A673 (cell line): ENCODE results near the gene CLRN3. TPM values are rescaled to one million over a fixed set of nuclear protein-coding genes. Genes with fewer than 3 reads are reported as not detected.

Experiments
- BruUV-seq: library from RNA; stranded (reverse); fragments of 400-500 nt; replicated peaks from 2 replicates; lab custom pipeline; 2021; lab: Mats Ljungman, UMichigan
- CTCF ChIA-PET: fragments of 300-600 bp; sonication (Branson Sonifier 250); formaldehyde crosslinking; loops from one replicate; lab custom pipeline; 2022; ENCODE audit warnings: antibody characterized with exemption; lab: Charles Lee
- POLR2A ChIA-PET: fragments of 300-600 bp; sonication (Branson Sonifier 250); formaldehyde crosslinking; loops from one replicate; lab custom pipeline; 2022; ENCODE audit warnings: antibody characterized with exemption; ENCODE audit not compliant: low non-redundant PET; lab: Charles Lee
- DNase-seq: peaks from one replicate; pipeline ENCODE4 v3.0.0-alpha.2; 2015; ENCODE audit warnings: low spot score
- H3K27ac ChIP-seq: fragments of 200-600 bp; sonication (generic); 2 replicates; pipeline ENCODE4 v1.5.1; 2016; ENCODE audit warnings: mixed run types, low read depth, mild to moderate bottlenecking, mixed read lengths, antibody characterized with exemption, low read length; ENCODE audit not compliant: poor library complexity, severe bottlenecking
- H3K27me3 ChIP-seq: fragments of 200-600 bp; sonication (generic); replicated peaks from 2 replicates; pipeline ENCODE4 v1.6.1; 2017; ENCODE audit warnings: mixed run types, low read depth, mild to moderate bottlenecking, mixed read lengths, antibody characterized with exemption, low read length; ENCODE audit not compliant: insufficient read depth, poor library complexity
- H3K36me3 ChIP-seq: fragments of 200-600 bp; sonication (generic); 2 replicates; pipeline ENCODE4 v1.6.1; 2016; ENCODE audit warnings: mixed run types, mild to moderate bottlenecking, mixed read lengths, antibody characterized with exemption, low read length; ENCODE audit not compliant: insufficient read depth, poor library complexity, severe bottlenecking
- H3K4me1 ChIP-seq: fragments of 200-600 bp; sonication (generic); 2 replicates; pipeline ENCODE4 v1.6.1; 2017; ENCODE audit warnings: mixed run types, mild to moderate bottlenecking, mixed read lengths, antibody characterized with exemption, low read length; ENCODE audit not compliant: insufficient read depth, poor library complexity, severe bottlenecking
- H3K4me3 ChIP-seq: fragments of 200-600 bp; sonication (generic); 2 replicates; pipeline ENCODE4 v1.5.1; 2016; ENCODE audit warnings: low read depth, mixed run types, mild to moderate bottlenecking, mixed read lengths, low read length; ENCODE audit not compliant: poor library complexity, severe bottlenecking
- H3K9me3 ChIP-seq: fragments of 200-600 bp; sonication (generic); 2 replicates; pipeline ENCODE4 v1.6.1; 2016; ENCODE audit warnings: mixed run types, low read depth, mild to moderate bottlenecking, mixed read lengths, antibody characterized with exemption, low read length; ENCODE audit not compliant: poor library complexity, severe bottlenecking
- CTCF ChIP-seq: fragments of 300-800, 200-600 bp; sonication (generic); conservative IDR thresholded peaks from 2 replicates; pipeline ENCODE4 v1.5.1; 2017; ENCODE audit warnings: low read depth, mild to moderate bottlenecking, antibody characterized with exemption, low read length, moderate library complexity, mixed read lengths
- EZH2 ChIP-seq: fragments of 200-600 bp; sonication (generic); IDR thresholded peaks from 2 replicates; pipeline ENCODE4 v1.6.1; 2017; ENCODE audit warnings: borderline replicate concordance, low read depth, mild to moderate bottlenecking, mixed read lengths, antibody characterized with exemption, low read length; ENCODE audit not compliant: poor library complexity, severe bottlenecking
- intact Hi-C: fragments of 100-400 bp; cut with micrococcal nuclease; formaldehyde crosslinking; loops from one replicate; pipeline ENCODE4 v1.10.0; 2022; ENCODE audit not compliant: unreplicated experiment
- total RNA-seq: library from RNA; stranded (reverse); gene quantifications from 2 replicates; pipeline ENCODE4 v1.2.3, GENCODE V29; 2021

Gene CLRN3
- total RNA-seq, 1 experiment from 2014 or later, result not detected

- BruUV-seq, result no TSS peak
- ChIA-PET CTCF (interaction anchor here (0.6 to 3.5 kb wide), 7 partner anchors 100 to 1019 kb away, joined by 3 to 65 read pairs (median 4); no protein-coding TSS in a partner anchor), POLR2A (interaction anchor here (0.6 kb wide), 1 partner anchor 102 kb away, joined by 3 read pairs; no protein-coding TSS in a partner anchor)
- H3K36me3 ChIP-seq, result no peaks in the 10 kb centered on the region
- H3K9me3 ChIP-seq, result no peaks in the 10 kb centered on the region
- no peaks in the 10 kb centered on the region for H3K4me1 ChIP-seq
- intact Hi-C loops, result loop anchor here (1.0 kb wide), 1 partner anchor 162 kb away; no protein-coding TSS in a partner anchor
- H3K27me3 ChIP-seq, result peaks cover 7% of the 10 kb centered on the region
- H3K4me3 ChIP-seq, result peak overlapping the region; percentile 69
- H3K27ac ChIP-seq, result no peak overlapping the region
- DNase-seq, result no peak
- TF ChIP-seq EZH2, result peak; percentile 36
- no peak for TF ChIP-seq CTCF
Measured at GRCh38 chr10:127907411-127908105, 14.8 kb upstream of the CLRN3 start.

GRCh38 chr10:127906548-127907377 lies 14.0 kb upstream of the CLRN3 start, which contains the start of gene PTPRE:
Gene PTPRE (plus strand): TSS chr10:127907103. CDS start chr10:128040882, 133,779 bp downstream.
- DNase-seq, result peak; percentile 78
- Histone ChIP-seq H3K4me3 (peak within 1 kb of the TSS; percentile 69), H3K36me3 (no peaks in the 10 kb centered on the region), H3K27ac (no peak within 1 kb of the TSS), H3K9me3 (no peaks in the 10 kb centered on the region), H3K4me1 (no peaks in the 10 kb centered on the region), H3K27me3 (peaks cover 7% of the 10 kb centered on the region)
- ChIA-PET POLR2A (interaction anchor here (0.6 kb wide), 1 partner anchor 103 kb away, joined by 3 read pairs; no protein-coding TSS in a partner anchor), CTCF (interaction anchor here (0.6 to 3.5 kb wide), 7 partner anchors 101 to 1019 kb away, joined by 3 to 65 read pairs (median 4); no protein-coding TSS in a partner anchor)
- BruUV-seq, result no TSS peak
- TF ChIP-seq EZH2 (no peak), CTCF (peak; percentile 62)
- intact Hi-C loops, result loop anchor here (1.0 kb wide), 2 partner anchors 105 to 163 kb away; no protein-coding TSS in a partner anchor

- CTCF ChIA-PET, result interaction anchor here (2.2 to 3.5 kb wide), 2 partner anchors 104 to 163 kb away, joined by 17 to 65 read pairs; no protein-coding TSS in a partner anchor
- POLR2A ChIA-PET, result interaction anchor here (0.6 kb wide), 1 partner anchor 879 kb away, joined by 4 read pairs; no protein-coding TSS in a partner anchor
- H3K4me1 ChIP-seq, result no peaks in the 10 kb centered on the region
- no peak overlapping the region for H3K27ac ChIP-seq
- DNase-seq, result no peak
- no peaks in the 10 kb centered on the region for H3K9me3 ChIP-seq
- TF ChIP-seq CTCF (no peak), EZH2 (no peak)
- H3K36me3 ChIP-seq, result no peaks in the 10 kb centered on the region
- H3K27me3 ChIP-seq, result peaks cover 7% of the 10 kb centered on the region
- no TSS peak for BruUV-seq
- no peak overlapping the region for H3K4me3 ChIP-seq
- intact Hi-C loops, result loop anchor here (1.0 kb wide), 1 partner anchor 105 kb away; no protein-coding TSS in a partner anchor
Measured at GRCh38 chr10:127905848-127906261, 13.1 kb upstream of the CLRN3 start.
